Esophagus squamous epithelium (tissue), 5 donors: Measurements from ENCODE around the gene POT1. TPM values are rescaled to one million over a fixed set of nuclear protein-coding genes. Genes with fewer than 3 reads are reported as not detected.

Experiments
- DNase-seq: peaks from one replicate; lab custom pipeline; 2025; lab: John Stamatoyannopoulos, UW
- H3K27ac ChIP-seq, 4 donors: fragments of 200-600 bp; sonication (generic); one replicate each; pipeline ENCODE4 v1.5.1; 2016 to 2019; ENCODE audit warnings: mild to moderate bottlenecking in 1 of 4
- H3K27me3 ChIP-seq, 4 donors: fragments of 200-600 bp; sonication (generic); 1 replicate in 3 of 4; 2 replicates in 1 of 4; pipeline versions ENCODE4 v1.5.1 to v1.6.0; 2017 to 2021; ENCODE audit warnings: antibody characterized with exemption in 1 of 4
- H3K36me3 ChIP-seq, 3 donors: fragments of 200-600 bp; sonication (generic); one replicate each; pipeline ENCODE4 v1.5.1; 2016 to 2019
- H3K4me1 ChIP-seq, 3 donors: fragments of 200-600 bp; sonication (generic); one replicate each; pipeline ENCODE4 v1.5.1; 2017 to 2019
- H3K4me3 ChIP-seq, 4 donors: fragments of 200-600 bp; sonication (generic); 1 replicate in 3 of 4; 2 replicates in 1 of 4; pipeline ENCODE4 v1.5.1; 2016 to 2019; ENCODE audit warnings: mild to moderate bottlenecking in 2 of 4, moderate library complexity in 1 of 4
- H3K9me3 ChIP-seq, 3 donors: fragments of 200-600 bp; sonication (generic); one replicate each; pipeline ENCODE4 v1.5.1; 2016 to 2019
- CTCF ChIP-seq, 6 experiments: fragments of 450-650 bp in 4 of 6; fragments of 200-600 bp in 2 of 6; sonication (generic) in 2 of 6; IDR thresholded peaks; one replicate each; pipeline ENCODE4 v1.5.1; 2016 to 2019; ENCODE audit warnings: antibody characterized with exemption in 6 of 6, mild to moderate bottlenecking in 4 of 6, moderate library complexity in 4 of 6
- POLR2A ChIP-seq, 4 donors: fragments of 450-650 bp; IDR thresholded peaks; one replicate each; pipeline ENCODE4 v1.6.1; 2017; ENCODE audit warnings: antibody characterized with exemption in 4 of 4, mild to moderate bottlenecking in 4 of 4, moderate library complexity in 3 of 4
- WGBS, 2 donors: methylation state at CpG; one replicate each; pipeline ENCODE4 v1.1.5; 2018; 5-methylcytosine and 5-hydroxymethylcytosine counted together
- intact Hi-C: fragments of 100-400 bp; cut with DNase I; formaldehyde crosslinking; loops from one replicate; pipeline ENCODE4 v1.15.0; 2022
- total RNA-seq, 4 donors: library from RNA; depleted of rRNA; stranded (reverse); fragments of >200 nt; gene quantifications; one replicate each; pipeline ENCODE4 v1.1.0, GENCODE V29; 2016
- donor health status: DM: yes; HTN: yes; CAD: no.

The POT1 gene
- total RNA-seq, 4 donors from 2014 or later, result 11.4 to 21.6 (median 13.4) TPM

- H3K36me3 ChIP-seq, result no peaks in the 10 kb centered on the region
- H3K27me3 ChIP-seq, result peaks cover 0 to 4% (median 0%) of the 10 kb centered on the region in 4 donors
- no peaks in the 10 kb centered on the region for H3K9me3 ChIP-seq
- intact Hi-C loops, result no loop called here
- H3K4me3 ChIP-seq, result no peak overlapping the region
- H3K27ac ChIP-seq, result no peak overlapping the region
- peaks cover 0 to 3% (median 0%) of the 10 kb centered on the region in 3 donors for H3K4me1 ChIP-seq
- WGBS, 2 donors, result 65 to 79% methylated on average over 2 of the region's 2 CpGs
- TF ChIP-seq POLR2A (IDR thresholded peaks at IDR 0.05) (no peak), CTCF (IDR thresholded peaks at IDR 0.05) (no peak)
- no peak for DNase-seq
Measured at GRCh38 chr7:124777268-124777667, 152.4 kb downstream of the POT1 start.

GRCh38 chr7:124776153-124776552, 153.5 kb downstream of the POT1 start:
- 55 to 68% methylated on average over 2 of the region's 2 CpGs for WGBS, 2 donors
- peaks cover 0 to 5% (median 0%) of the 10 kb centered on the region in 4 donors for H3K27me3 ChIP-seq
- intact Hi-C loops, result no loop called here
- TF ChIP-seq POLR2A (IDR thresholded peaks at IDR 0.05), result no peak
- no peak for TF ChIP-seq CTCF (IDR thresholded peaks at IDR 0.05)
- H3K4me3 ChIP-seq, result no peak overlapping the region
- H3K27ac ChIP-seq, result no peak overlapping the region
- H3K4me1 ChIP-seq, result peaks cover 0 to 3% (median 0%) of the 10 kb centered on the region in 3 donors
- DNase-seq, result no peak
- no peaks in the 10 kb centered on the region for H3K36me3 ChIP-seq
- no peaks in the 10 kb centered on the region for H3K9me3 ChIP-seq

GRCh38 chr7:124775422-124775821, 154.2 kb downstream of the POT1 start:
- TF ChIP-seq CTCF (IDR thresholded peaks at IDR 0.05), result no peak
- no peak for TF ChIP-seq POLR2A (IDR thresholded peaks at IDR 0.05)
- Histone ChIP-seq H3K4me3 (no peak overlapping the region), H3K27ac (no peak overlapping the region), H3K36me3 (no peaks in the 10 kb centered on the region), H3K9me3 (no peaks in the 10 kb centered on the region), H3K27me3 (peaks cover 0 to 5% (median 0%) of the 10 kb centered on the region in 4 donors), H3K4me1 (peaks cover 0 to 3% (median 0%) of the 10 kb centered on the region in 3 donors)
- DNase-seq, result no peak
- intact Hi-C loops, result no loop called here

- H3K36me3 ChIP-seq, result no peaks in the 10 kb centered on the region
- H3K4me3 ChIP-seq, result no peak overlapping the region
- WGBS, 2 donors, result 82 to 91% methylated on average over 4 of the region's 4 CpGs
- H3K4me1 ChIP-seq, result peaks cover 0 to 3% (median 0%) of the 10 kb centered on the region in 3 donors
- intact Hi-C loops, result no loop called here
- H3K27me3 ChIP-seq, result peaks cover 0 to 5% (median 0%) of the 10 kb centered on the region in 4 donors
- no peaks in the 10 kb centered on the region for H3K9me3 ChIP-seq
- DNase-seq, result no peak
- no peak overlapping the region for H3K27ac ChIP-seq
- TF ChIP-seq POLR2A (IDR thresholded peaks at IDR 0.05), result no peak
- no peak for TF ChIP-seq CTCF (IDR thresholded peaks at IDR 0.05)
Measured at GRCh38 chr7:124773938-124774337, 155.7 kb downstream of the POT1 start.

- WGBS, 2 donors, result 31 to 47% methylated on average over 3 of the region's 3 CpGs
- Histone ChIP-seq H3K4me3 (no peak overlapping the region), H3K27me3 (peaks cover 0 to 5% (median 0%) of the 10 kb centered on the region in 4 donors), H3K9me3 (no peaks in the 10 kb centered on the region), H3K27ac (no peak overlapping the region), H3K4me1 (peaks cover 0 to 3% (median 0%) of the 10 kb centered on the region in 3 donors), H3K36me3 (no peaks in the 10 kb centered on the region)
- DNase-seq, result no peak
- TF ChIP-seq POLR2A (IDR thresholded peaks at IDR 0.05), result no peak
- no peak for TF ChIP-seq CTCF (IDR thresholded peaks at IDR 0.05)
- intact Hi-C loops, result no loop called here
Measured at GRCh38 chr7:124773339-124773738, 156.3 kb downstream of the POT1 start.

Other genes with a start within 250 kb of the POT1 start
- 10 to 100 TPM in 2 of 4 donors, 1 to 10 TPM in 2; 3.7 to 17.0 (median 9.7) TPM for gene GPR37, start 164.0 kb downstream of the POT1 start, total RNA-seq